Fibroblast of skin of right biceps (primary cell): ENCODE results near the gene THSD4.
"Not testable (repeated sequence)": the region's sequence is repeated elsewhere in the genome, so short reads cannot be mapped to it uniquely, and the experiment has no call there.

Experiments used
- DNase-seq: peaks from one replicate; pipeline ENCODE4 v3.0.0-alpha.2; 2013

THSD4 gene

DNA sequence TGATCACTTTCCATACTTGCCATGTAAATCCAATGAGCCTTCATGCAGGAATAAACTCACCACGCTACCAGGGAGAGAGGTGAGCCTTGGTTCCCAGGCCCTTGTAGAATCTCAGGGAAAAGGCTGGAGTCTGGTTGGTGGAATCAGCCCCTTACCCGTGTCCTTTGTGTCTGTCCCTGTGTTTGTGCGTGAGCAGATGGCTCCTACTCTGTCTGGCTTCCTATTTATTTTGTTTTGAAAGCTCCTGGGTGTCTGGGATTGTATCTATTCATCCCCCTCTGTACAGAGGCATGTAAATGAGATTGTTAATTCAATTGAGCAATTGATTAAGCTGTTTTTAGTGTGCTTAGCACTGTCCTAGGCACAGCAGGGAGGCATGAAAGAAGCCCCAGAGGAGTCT lies 278.1 kb downstream of the THSD4 start:
- DNase-seq = no peak

DNA sequence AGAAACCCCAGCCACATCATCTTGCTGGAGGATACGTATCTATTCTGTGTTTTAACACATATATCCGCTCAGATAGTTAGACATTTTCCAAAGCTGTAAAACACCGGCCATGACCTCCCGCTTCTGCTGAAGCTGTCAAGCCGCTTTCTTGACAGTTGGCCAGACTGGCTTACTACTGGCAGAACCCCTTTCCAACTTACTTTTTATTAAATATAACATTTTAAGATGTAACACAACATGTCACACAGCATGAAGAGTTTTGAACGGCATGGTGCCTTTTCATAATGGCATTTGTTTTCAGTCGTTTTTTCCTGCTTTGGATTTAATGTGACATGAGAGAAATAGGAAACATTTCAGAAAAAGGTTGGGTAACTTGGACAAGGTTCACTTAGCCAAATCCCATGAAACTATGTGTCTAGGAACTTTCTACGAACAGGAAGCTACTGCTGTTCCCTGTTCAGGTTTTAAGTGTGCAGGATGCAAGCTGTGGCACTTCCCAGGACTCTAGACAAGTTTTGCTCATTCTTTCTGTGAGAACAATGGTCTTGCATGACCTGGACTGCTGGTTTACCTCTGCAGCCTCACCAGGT lies 281.4 kb downstream of the THSD4 start:
- DNase-seq = no peak

DNA sequence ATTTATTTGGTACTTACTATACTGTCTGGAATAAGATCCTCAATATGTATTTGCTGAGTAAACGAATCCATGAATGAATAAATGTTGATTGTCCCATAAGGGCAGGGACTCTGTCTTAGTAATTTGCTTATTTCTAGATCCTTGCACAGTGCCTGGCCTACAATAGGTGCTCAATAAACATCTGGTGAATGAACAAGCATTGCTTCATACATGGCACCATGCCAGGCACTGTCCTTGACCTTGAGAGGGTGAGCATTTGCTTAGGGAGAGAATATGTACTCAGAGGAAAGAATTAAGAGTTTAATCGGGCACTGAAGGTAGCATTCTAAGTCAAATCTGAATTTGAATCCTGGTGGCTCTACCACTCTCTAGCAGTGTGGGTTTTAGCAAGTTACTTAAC lies 282.1 kb downstream of the THSD4 start:
- peak; percentile 16 for DNase-seq

DNA sequence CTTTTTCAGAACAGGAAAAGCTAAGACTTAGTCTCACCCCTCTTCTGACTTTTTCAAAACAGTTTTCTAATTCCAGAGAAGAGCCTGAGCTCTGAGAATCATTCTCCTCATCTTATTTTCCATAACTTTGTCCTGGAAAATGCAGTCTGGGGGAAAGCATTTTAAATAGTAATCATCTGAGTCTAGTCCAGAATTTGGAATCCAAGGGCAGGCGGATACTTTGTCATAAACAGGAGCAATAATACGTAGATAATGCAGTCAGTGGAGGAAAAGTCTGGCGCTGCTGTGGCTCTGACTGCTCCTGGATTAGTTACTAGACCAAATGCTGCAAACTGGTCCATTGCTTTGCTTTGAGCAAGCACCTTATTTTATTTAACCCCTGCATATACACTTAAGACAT lies 285.0 kb downstream of the THSD4 start:
- peak; percentile 10 for DNase-seq

DNA sequence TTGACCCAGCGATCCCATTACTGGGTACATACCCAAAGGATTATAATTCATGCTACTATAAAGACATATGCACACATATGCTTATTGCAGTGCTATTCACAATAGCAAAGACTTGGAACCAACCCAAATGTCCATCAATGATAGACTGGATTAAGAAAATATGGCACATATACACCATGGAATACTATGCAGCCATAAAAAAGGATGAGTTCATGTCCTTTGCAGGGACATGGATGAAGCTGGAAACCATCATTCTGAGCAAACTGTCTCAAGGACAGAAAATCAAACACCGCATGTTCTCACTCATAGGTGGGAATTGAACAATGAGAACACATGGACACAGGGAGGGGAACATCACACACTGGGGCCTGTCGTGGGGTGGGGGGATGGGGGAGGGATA lies 286.5 kb downstream of the THSD4 start:
- DNase-seq = not testable (repeated sequence)

DNA sequence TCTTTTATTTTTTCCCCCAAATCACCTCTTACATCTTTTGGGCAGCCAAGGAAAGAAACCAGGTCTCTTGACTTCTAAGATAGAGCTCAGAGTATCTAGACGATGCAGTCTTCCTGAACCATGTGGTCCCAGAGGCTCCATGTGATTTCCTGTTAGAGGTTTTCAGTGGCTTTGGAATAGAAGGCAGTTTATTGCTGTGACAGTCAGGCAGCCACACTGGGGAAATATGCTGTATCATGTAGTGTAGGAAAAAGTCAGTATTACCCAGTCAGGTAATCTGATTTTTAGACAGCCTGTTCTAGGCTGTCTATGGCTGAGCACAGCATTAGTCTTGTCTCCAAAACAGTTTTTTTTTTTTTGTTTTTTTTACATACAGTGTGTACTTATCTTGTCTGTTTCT lies 294.3 kb downstream of the THSD4 start:
- peak; percentile 13 for DNase-seq

DNA sequence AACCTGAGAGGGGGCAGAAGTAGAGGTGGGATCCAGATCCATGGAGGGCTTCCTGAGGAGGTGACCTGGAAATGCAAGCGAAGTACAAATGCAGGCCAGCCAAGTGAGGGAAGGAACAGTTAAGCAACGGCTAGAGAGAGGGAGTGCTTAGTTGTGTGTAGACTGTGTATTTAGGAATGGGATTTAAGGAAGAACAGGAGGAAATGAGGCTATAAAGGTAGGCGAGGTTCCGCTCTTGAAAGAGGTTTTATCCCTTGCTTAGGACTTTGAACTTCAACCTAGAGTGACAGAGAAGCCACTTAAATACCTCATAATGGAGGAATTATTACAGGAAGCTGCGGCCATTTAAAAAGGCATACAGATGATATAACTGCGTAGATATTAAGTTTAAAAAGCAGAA lies 295.1 kb downstream of the THSD4 start:
- DNase-seq = no peak

DNA sequence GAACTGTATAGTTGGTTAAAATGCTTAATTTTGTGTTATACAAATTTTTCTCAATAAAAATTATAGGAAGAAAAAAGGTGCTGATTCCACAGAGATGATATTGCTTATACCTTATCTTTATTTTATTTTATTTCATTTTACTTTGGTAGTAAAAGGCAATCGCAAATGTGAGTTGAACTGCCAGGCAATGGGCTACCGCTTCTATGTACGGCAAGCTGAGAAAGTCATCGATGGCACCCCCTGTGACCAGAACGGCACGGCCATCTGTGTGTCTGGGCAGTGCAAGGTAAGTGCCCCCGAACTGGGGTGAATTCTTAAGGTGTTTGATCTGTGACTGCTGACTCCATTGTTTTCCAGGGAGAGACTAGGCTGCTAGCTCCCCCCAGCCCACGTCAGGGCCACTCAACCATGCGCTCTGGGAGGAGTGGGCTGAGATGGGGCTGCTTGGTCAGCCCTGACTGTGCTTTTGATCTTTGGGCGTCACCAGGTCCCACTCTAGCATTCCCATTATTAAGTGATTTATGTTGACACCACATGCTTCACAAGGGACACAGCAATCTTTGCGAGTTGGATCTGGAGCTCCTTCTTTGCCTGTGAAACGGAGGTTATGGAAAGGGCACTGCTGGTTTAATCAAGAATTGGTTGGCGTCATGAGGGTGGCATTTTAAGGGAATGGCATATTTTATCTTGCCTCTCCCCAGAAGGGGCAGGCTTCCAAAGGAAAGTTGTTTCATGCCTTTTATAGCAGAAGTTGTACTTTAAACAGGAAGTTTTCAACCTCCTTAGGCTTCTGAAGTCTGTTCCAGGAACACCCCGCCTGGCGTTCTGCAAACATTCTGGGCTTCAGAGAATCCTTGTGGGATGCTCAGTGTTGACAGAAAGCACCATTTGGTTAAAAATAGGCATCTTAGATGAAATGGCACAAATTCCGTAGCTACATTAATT lies 296.5 kb downstream of the THSD4 start:
- peak; percentile 18 for DNase-seq

DNA sequence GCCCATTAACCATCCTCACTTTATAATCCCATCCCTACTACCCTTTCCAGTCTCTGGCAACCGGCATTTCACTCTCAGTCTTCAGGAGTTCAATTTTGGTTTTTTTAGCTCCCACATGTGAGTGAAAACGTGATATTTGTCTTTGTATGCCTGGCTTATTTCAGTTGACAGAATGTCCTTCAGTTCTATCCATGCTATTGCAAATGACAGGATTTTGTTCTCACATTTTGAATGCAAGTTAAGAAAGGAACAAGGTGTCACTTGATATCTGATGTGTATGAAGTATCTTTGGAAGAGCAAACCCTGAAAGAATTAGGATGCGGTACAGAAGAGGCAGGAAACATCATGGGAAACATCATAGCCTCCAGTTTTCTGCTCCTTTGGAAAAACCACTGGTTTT lies 298.1 kb downstream of the THSD4 start:
- no peak for DNase-seq

DNA sequence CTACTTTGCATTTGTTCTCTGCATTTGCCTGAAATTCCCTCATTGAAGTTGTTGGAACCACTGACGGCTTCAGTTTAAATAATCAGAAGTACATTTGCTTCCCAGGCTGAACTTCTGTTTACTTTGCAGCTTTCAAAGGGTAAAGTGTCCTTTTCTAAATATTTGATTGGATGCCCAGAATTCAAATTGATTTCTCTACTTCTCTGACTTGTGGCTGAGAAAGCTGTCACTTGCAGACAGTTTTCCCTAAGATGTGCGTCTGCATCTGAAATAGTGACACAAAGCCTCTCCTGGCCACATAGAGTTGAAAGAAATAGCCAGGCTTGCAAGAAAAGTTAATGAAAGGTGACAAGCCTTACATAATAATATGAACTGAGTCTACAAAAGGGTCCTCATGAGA lies 299.6 kb downstream of the THSD4 start:
- DNase-seq = no peak

DNA sequence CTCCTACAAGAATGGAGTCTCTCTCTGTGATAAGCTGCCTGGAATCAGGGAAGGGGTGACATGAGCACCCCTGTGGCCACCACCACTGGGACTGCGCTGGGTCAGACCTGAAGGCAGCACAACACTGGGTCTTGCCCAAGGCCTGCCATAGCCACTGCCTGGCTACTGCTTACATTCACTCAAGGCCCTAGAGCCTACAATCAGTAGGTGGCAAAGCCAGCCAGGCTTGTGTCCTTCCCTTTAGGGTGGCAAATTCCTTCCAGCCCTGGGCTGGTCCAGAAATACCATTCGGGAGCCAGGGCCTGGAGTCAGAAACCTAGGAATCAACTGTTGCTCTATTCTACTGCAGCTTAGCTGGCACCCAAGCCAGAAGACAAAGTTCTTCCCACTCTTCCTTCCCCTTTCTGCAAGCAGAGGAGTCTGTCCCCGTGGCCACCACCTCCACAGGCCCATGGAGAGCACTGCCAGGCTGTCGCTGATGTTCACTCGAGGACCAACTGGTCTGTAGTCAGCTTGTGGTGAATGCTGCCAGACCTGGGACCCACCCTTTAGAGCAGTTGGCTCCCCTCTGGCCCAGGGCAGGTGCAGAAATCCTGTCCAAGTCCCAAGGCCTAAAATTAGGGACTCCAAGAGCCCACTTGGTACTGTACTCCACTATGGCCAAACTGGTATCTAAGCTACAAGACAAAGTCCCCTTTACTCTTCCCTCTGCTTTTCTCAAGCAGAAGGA lies 307.4 kb downstream of the THSD4 start:
- no peak for DNase-seq

DNA sequence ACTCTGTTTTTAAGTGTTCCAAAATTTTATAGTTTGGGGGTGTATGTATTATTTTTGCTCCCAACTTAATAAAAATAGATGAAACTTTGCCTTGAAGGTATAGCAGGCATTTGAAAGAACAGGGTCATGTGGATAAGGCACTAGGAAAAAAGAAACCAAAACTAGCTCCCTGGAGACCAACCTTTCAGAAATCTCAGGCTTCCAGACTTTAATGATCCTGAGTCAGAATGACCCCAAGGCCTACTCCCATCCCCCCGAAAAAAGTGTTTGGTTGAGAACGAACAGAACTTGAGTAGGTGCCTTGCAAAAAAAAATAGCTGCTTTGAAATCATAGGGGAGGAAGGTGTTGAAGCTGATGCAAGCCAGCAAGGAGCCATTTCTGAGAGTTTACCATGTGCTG lies 309.5 kb downstream of the THSD4 start:
- peak; percentile 27 for DNase-seq

DNA sequence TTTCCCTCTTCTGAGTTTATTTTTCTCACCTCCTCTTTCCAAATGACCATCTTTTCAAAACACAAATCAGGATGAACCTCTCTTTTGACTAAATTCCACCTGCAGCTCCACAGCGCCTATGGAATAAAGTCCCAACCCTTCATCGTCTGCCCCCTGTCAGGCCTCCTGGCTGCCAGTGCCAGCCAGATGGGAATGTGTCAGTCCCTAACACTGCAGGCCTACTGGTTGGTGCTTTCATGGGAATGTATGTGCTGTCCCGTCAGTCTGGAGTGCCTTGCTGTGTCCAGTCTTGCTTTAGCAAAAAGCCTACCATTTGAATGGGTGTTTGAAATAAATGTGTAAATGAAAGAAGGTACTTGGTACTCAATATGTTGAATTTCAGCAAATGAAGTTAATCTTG lies 310.1 kb downstream of the THSD4 start:
- DNase-seq = no peak

DNA sequence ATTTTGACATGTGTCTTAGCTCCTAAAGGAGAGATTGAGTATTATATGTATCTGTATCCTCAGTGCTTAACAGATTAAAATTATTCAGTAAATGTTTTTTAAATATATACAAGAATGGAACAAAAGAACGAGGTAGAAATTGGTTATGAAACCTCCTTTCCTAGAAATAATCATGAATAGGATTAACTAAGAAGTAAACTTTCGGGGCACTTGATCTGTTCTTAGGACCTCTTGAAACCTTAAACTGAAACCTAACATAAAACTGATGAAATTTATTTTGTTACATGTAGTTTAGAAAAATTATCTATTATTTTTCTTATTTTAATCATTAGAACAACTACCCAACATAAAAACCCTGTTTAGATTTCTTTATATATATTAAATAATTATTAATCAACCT lies 311.5 kb downstream of the THSD4 start:
- DNase-seq = no peak

DNA sequence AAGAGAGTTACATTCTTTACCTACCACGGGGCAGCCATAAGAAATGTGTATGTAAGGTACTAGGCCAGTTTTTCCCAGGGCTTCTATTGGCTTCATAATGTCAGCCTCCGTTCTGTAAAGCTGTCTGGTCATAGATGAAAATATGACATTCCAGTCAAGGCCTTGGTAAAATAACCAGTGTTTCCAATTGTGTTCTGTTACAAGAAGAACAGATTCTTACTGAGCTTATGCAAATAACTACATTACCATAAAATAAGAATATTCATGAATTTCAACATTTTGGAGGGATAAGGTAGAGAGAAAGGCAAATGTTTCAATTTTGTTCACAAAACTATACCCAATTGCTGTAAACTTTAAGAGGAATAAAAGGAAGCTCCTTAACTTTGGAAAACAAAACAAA lies 315.5 kb downstream of the THSD4 start:
- DNase-seq = no peak

DNA sequence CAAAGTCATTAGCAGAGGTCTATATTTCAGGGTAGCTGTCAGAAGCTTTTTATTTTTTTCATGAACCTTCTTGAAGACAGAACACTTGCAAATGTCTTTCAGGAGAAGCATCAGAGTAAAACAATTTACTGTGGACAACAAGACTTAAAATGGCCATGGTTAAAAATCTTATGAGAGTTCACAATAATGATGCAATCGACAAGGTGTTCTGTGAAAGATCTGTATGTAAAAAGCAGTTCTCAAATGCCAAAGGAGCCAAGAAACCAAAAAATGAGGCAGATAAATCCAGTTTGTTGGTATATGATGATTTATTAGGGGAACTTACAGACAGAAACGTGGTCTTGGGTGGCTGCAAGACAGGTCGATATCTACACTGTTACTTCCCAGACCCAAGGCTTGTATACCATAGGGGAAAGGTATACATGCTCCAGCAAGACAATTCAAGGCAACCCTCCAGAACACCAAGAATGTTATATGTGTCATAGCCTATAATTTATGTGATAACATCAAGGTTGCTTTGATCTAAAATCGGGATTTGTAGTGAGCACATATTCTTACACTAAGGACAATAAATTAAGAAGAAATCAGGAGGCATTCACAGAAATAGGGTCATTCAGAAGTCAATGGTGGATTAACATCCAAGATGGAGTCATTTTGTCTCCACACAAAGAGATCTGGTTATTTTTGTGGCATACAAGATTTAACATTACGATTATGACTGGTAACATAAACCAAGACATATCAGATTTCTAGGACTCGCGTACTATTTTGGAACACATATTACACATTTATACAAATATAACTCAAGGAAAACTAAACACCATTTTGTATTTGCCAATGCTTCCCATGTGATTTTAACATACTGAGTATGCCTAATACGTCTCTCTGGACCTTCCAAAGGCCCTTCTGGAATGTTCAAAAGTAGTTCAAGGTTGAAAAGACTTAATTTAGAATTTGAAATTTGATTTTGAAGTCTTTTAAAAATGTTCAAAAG lies 316.4 kb downstream of the THSD4 start:
- no peak for DNase-seq

DNA sequence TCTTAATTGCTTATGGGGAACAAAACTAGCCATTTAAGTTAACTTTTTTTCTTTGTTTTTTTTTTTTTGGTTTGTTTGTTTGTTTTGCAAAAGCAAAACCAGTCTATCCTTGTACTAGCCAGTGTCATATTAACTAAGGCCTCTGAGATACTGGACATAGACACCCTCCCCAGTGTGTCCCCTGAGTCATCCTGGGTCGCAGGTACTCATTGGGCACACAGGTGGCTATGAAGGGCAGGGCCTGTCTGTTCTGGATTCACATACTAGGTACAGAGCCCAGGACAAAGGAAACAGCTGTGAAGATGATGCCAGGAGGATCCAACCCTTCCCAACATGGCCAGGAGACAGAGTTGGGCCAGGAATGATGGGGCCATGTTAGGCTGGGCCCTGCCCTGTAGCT lies 318.1 kb downstream of the THSD4 start:
- no peak for DNase-seq

DNA sequence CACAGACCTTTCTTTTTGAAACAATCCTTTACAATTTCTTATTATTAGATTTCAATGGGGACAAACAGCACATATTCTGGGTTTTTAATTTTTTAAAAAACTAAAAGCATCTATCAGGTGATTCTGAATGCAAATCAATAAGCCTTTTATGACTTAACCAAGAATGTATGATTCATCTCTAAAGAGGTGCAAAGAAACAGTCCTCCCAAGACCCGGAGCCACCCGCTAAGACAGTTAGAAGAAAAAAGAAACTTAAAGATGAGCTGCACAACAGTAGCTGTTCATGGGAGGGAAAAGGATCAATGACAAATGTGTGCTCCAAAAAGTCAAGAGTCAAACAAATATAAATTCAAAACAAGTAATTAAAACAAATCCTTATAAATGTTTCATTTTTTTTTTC lies 319.5 kb downstream of the THSD4 start:
- DNase-seq = no peak

DNA sequence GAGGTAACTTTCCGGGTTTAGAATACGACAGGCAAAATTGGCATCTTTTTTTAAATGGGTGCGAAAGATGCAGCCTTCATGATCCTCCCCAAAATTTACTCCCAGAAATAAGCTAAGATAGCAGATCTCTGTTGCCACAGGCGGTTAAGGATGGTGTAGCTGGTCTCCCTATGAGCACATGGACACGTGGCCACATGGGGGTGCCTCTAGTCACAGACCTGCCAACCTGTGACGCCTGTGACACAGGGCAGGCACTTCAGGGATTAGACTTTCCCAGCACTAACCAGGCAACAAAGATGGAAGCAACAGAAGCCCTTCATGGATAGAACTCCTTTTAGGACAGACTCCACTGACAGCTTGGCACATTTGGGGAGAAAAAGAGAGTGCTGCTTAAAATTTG lies 320.3 kb downstream of the THSD4 start:
- DNase-seq = no peak

DNA sequence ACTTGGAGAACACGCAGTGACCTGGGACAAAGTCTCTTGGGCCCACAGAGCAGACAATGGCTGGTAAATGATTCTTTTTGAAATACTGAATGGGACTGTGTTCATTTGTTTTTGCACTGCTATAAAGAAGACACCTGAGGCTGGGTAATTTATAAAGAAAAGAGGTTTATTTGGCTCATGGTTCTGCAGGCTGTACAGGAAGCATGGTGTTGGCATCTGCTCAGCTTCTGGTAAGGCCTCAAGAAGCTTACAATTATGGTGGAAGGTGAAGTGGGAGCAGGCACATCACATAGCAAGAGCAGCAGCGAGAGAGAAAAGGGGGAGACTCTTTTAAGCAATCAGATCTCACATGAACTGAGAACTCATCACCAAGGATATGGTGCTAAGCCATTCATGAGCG lies 321.6 kb downstream of the THSD4 start:
- no peak for DNase-seq

DNA sequence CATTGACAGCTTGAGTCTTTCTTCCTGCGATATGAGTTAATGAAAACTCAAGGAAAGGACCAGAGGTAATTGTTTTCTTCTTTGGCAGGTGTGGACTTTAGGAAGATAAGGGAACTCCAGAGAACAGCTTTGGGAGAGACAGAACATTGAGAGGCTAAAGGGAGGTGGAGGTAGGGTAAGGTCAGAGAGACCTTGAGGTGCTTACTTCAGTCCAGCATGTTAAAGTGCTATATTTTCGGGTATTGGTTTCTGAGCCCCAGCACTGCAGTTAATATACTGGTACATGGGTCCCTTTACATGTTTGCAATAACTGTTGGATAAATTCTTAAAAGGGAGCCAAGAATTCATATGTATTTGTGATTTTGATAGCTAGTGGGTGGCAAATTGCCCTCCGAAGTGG lies 322.1 kb downstream of the THSD4 start:
- no peak for DNase-seq

DNA sequence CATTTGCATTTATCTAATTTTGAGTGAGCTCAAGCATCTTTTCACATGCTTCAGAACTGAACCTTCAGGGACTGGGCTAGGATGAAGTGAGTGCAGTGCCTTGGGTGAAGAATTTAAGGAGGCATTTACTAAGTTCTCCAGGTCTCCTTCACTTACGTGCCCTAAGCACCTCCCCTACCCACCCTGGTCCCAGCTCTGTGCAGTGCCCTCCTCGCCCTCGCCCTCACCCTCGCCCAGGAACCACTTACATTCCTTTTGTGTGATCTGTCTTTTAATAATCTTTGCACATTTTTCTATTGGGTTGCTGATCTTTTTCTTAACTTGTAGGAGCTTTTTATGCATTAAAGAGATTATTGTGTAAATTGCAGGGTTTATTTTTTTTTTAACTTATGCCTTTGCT lies 322.6 kb downstream of the THSD4 start:
- DNase-seq = no peak

DNA sequence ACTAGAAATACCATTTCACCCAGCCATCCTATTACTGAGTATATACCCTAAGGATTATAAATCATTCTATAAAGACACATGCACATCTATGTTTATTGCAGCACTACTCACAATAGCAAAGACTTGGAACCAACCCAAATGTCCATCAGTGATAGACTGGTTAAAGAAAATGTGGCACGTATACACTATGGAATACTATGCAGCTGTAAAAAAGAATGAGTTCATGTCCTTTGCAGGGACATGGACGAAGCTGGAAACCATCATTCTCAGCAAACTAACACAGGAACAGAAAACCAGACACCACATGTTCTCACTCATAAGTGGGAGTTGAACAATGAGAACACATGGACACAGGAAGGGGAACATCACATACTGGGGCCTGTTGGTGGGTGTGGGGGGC lies 324.2 kb downstream of the THSD4 start:
- not testable (repeated sequence) for DNase-seq
